Ishikawa (cell line): ENCODE results near the gene MRPL18.

Experiments
- CEBPB ChIP-seq: IDR thresholded peaks from 2 replicates; pipeline ENCODE4 v1.6.1; 2012
- CREB1 ChIP-seq: IDR thresholded peaks from 2 replicates; pipeline ENCODE4 v1.6.1; 2012; ENCODE audit warnings: low read depth
- EGR1 ChIP-seq: IDR thresholded peaks from 2 replicates; pipeline ENCODE4 v1.6.1; 2012
- EP300 ChIP-seq: IDR thresholded peaks from 2 replicates; pipeline ENCODE4 v1.6.1; 2012; ENCODE audit warnings: borderline replicate concordance
- FOXM1 ChIP-seq: IDR thresholded peaks from 2 replicates; pipeline ENCODE4 v1.6.1; 2012; ENCODE audit warnings: low read depth, borderline replicate concordance
- MAX ChIP-seq: IDR thresholded peaks from 2 replicates; pipeline ENCODE4 v1.6.1; 2012
- NFIC ChIP-seq: IDR thresholded peaks from 2 replicates; pipeline ENCODE4 v1.6.1; 2012
- RAD21 ChIP-seq: IDR thresholded peaks from 2 replicates; pipeline ENCODE4 v1.6.1; 2012; ENCODE audit warnings: low read depth
- REST ChIP-seq: IDR thresholded peaks from 2 replicates; pipeline ENCODE4 v1.6.1; 2012; ENCODE audit warnings: low read depth, mild to moderate bottlenecking
- TAF1 ChIP-seq: IDR thresholded peaks from 2 replicates; pipeline ENCODE4 v1.6.1; 2012; ENCODE audit warnings: low read depth, mild to moderate bottlenecking
- TCF12 ChIP-seq: IDR thresholded peaks from 2 replicates; pipeline ENCODE4 v1.6.1; 2012; ENCODE audit warnings: low read depth
- TEAD4 ChIP-seq: IDR thresholded peaks from 2 replicates; pipeline ENCODE4 v1.6.1; 2012
- USF1 ChIP-seq: IDR thresholded peaks from 2 replicates; pipeline ENCODE4 v1.6.1; 2012
- YY1 ChIP-seq: IDR thresholded peaks from 2 replicates; pipeline ENCODE4 v1.6.1; 2012; ENCODE audit warnings: low read depth
- ZBTB7A ChIP-seq: IDR thresholded peaks from 2 replicates; pipeline ENCODE4 v1.6.1; 2012; ENCODE audit warnings: low read depth

The MRPL18 gene

GRCh38 chr6:159754959-159755914, 35.0 kb upstream of the MRPL18 start:
- TF ChIP-seq NFIC (no peak), TEAD4 (no peak), TAF1 (no peak), ZBTB7A (no peak), EP300 (no peak), FOXM1 (no peak), CEBPB (no peak), MAX (no peak), RAD21 (no peak), YY1 (no peak), EGR1 (no peak), REST (no peak), USF1 (no peak), CREB1 (no peak), TCF12 (no peak)

- TF ChIP-seq EP300 = no peak
- TF ChIP-seq EGR1 = no peak
- TF ChIP-seq YY1 = no peak
- no peak for TF ChIP-seq MAX
- no peak for TF ChIP-seq NFIC
- no peak for TF ChIP-seq CREB1
- no peak for TF ChIP-seq TAF1
- no peak for TF ChIP-seq REST
- no peak for TF ChIP-seq TCF12
- no peak for TF ChIP-seq FOXM1
- no peak for TF ChIP-seq CEBPB
- TF ChIP-seq ZBTB7A = no peak
- no peak for TF ChIP-seq RAD21
- TF ChIP-seq USF1 = no peak
- TF ChIP-seq TEAD4 = no peak
Observed at GRCh38 chr6:159756508-159756907, 33.8 kb upstream of the MRPL18 start.

- TF ChIP-seq CEBPB (no peak), TAF1 (no peak), TCF12 (no peak), FOXM1 (no peak), TEAD4 (no peak), EP300 (no peak)
Observed at GRCh38 chr6:159758031-159759001, 32.0 kb upstream of the MRPL18 start.

GRCh38 chr6:159759645-159760044, 30.6 kb upstream of the MRPL18 start:
- TF ChIP-seq NFIC = no peak
- TF ChIP-seq YY1 = no peak
- TF ChIP-seq TEAD4 = no peak
- no peak for TF ChIP-seq TAF1
- no peak for TF ChIP-seq USF1
- TF ChIP-seq CEBPB = no peak
- TF ChIP-seq REST = no peak
- no peak for TF ChIP-seq FOXM1
- no peak for TF ChIP-seq RAD21
- TF ChIP-seq TCF12 = no peak
- TF ChIP-seq EGR1 = no peak
- no peak for TF ChIP-seq ZBTB7A
- TF ChIP-seq EP300 = no peak
- no peak for TF ChIP-seq CREB1
